GM13976 (cell line): Measurements from ENCODE around the gene STK32B.
"Not testable (repeated sequence)": the region's sequence is repeated elsewhere in the genome, so short reads cannot be mapped to it uniquely, and the experiment has no call there.

Source experiments
- DNase-seq: peaks from one replicate; pipeline ENCODE4 v3.0.0; 2012; ENCODE audit warnings: low spot score
- CTCF ChIP-seq: IDR thresholded peaks from 2 replicates; pipeline ENCODE4 v1.5.1; 2012; ENCODE audit warnings: borderline replicate concordance, mild to moderate bottlenecking; ENCODE audit not compliant: insufficient read depth; ENCODE audit errors: extremely low read depth, missing control alignments, control extremely low read depth
- in situ Hi-C: fragments of 300-500 bp; cut with MboI; formaldehyde crosslinking; loops from one replicate; pipeline ENCODE4 v1.12.0; 2022; ENCODE audit warnings: low sequenced_read_pairs, mixed read lengths, inconsistent platforms; ENCODE audit not compliant: unreplicated experiment

The STK32B gene

DNA sequence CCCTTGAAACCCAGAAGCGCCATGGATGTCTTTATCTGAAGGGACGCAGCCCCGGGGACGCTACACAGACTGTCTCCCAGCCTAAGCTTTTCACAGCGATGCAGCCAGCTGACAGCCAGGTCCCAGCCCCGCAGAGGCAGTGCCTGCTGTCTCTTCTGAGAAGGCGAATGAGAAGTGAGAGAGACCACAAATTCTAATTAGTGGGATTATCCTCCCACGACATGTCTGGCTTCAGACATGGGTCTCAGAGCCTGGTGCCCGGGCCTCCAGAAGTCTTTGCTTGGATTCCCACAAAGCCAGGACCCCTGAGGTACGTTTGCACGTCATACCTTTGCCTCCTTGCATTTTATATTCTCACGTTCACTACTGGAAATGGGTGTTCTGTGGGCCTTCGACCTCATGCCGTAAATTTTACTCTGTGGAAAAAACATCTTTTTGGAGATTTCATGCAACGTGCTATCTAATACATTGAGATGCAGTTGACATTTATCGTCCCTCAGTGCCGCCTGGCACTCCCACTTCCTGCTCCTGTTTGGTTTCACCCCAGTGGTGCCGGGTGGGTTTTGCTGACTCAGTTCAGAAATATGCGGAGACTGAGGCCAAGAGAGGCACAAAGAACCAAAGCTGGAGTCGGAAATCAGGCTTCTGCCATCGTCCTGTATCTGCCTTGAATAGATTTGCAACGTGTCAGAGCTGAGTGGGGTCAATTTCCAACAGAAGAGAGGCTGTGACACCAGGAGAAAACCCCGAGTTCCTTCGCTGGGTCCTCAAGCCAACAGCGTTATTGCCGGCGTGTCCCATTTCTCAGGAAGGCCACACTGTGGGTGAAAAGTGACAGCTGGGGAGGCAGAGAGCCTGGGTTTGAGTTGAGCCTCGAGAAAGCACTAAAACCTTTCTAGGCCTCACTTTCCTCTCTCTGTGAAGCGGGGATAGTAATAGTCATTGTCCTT is 114.4 kb downstream of the STK32B start:
- in situ Hi-C loops: no loop called here
- TF ChIP-seq CTCF: no peak
- DNase-seq: no peak

GRCh38 chr4:5166377-5166776 is 115.1 kb downstream of the STK32B start:
- DNase-seq: no peak
- in situ Hi-C loops: no loop called here
- TF ChIP-seq CTCF: no peak

- no peak for TF ChIP-seq CTCF
- no peak for DNase-seq
- in situ Hi-C loops: no loop called here
Measured at GRCh38 chr4:5168891-5169290, 117.6 kb downstream of the STK32B start.

DNA sequence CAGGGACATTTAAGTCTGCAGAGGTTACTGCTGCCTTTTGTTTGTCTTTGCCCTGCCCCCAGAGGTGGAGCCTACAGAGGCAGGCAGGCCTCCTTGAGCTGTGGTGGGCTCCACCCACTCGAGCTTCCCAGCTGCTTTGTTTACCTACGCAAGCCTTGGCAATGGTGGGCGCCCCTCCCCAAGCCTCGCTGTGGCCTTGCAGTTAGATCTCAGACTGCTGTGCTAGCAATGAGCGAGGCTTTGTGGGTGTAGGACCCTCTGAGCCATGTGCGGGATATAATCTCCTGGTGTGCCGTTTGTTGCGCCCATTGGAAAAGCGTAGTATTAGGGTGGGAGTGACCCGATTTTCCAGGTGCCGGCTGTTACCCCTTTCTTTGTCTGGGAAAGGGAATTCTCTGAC is 124.6 kb downstream of the STK32B start:
- DNase-seq, in situ Hi-C loops: not testable (repeated sequence)

- no peak for TF ChIP-seq CTCF
- in situ Hi-C loops: no loop called here
- DNase-seq: no peak
Measured at GRCh38 chr4:5184606-5185005, 133.3 kb downstream of the STK32B start.

DNA sequence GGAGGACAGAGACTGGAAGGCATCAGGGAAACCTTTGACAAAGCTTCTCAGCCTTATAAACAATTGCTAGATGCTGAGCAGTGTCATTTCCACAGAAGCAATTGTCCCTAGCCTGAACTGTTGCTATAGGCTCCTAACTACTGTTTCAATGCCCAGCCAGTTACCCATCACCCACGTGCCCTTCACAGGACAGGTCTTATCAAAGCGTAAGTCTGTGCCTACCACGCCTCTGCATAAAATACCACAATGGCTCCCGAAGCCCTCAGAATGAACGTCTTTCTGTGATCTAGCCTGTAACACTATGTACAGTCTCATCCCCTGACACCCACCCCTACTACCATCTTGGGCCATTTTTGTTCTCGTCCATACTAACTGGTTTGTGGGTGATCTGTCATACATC is 134.3 kb downstream of the STK32B start:
- DNase-seq: no peak
- TF ChIP-seq CTCF: no peak
- in situ Hi-C loops: no loop called here

DNA sequence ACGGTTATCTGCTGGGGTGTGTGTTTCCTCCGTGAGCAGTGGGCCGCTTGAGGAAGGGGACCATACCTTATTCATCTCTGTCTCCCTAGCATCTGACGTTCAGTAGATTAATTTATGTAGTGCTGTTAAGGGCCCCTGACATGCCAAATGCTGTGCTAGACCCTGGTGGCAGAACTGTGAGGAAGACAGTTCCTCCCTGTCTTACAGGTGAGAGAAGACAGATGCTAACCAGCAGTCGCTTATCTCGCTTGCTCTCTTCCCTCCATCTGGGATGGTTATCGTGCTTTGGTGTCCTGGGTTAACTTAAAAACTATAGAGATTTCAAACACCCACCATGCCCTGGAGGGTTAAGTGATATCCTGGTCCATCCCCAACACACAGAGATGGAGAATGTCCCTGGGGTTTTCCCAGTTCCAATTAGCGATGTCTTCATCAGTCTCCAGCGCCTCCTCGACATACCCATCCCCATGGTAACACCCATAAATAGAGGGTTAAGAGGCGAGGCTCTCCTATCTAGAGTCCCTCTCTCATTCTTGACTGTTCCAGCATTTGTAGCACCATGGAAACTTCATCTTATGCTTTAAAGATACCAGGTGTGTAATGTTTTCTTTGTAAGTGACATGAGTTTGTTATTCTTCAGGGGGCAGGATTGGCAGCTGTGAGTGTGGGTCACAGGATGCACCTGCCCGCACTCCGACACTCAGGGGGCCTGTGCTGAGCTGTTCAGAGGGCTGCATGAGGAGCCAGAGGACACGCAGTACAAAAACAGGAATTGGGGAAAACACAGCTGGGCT is 135.2 kb downstream of the STK32B start:
- no peak for DNase-seq
- TF ChIP-seq CTCF: no peak
- in situ Hi-C loops: no loop called here
